Measurements from ENCODE around the gene RNF44. TPM values are rescaled to one million over a fixed set of nuclear protein-coding genes. Genes with fewer than 3 reads are reported as not detected.

RNF44 gene
- total and polyA plus RNA-seq, 2 donors (not counting 3 experiments of a cell fraction or from before 2014, with no cell fraction given), result 19.8 to 50.2 TPM

DNA sequence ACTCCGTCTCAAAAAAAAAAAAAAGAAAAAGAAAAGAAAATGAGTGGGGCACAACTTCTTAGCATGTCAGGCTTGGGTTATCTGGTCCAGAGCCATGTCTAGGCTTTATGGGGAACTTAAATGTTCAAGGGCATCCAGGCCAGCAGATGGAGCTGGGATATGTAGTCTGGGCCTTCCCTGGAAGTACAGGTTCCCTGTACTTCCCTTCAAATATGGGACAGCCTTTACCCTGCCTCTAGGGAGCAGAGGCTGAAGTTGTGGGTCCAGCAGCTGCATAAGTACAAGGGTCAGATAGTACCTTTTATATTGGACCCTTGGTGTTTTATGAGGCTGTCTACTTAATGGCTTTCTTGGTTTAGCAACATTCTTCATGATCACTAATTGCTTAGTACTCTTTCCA is 46.9 kb downstream of the RNF44 start:
- Histone ChIP-seq H3K79me2 (ENCODE audit: control insufficient read depth, insufficient read depth, low read length) (peaks cover under 1% of the 10 kb centered on the region), H3K27ac (ENCODE audit: insufficient read depth, low read depth, low read length) (no peak overlapping the region), H4K20me1 (replicated peaks; ENCODE audit: control insufficient read depth, extremely low read depth, insufficient read depth, low read length) (no peaks in the 10 kb centered on the region)

More for the DNA sequence above, 46.9 kb downstream of the RNF44 start:
- ChIA-PET CTCF (no interaction called here), POLR2A (no interaction called here)
- TF ChIP-seq JUN (IDR thresholded peaks at IDR 0.05; ENCODE audit: borderline replicate concordance, insufficient read depth, insufficient read length, low read depth) (no peak), EZH2 (IDR thresholded peaks at IDR 0.05; ENCODE audit: borderline replicate concordance, low read depth, low read length, severe bottlenecking) (no peak), GATA2 (IDR thresholded peaks at IDR 0.05; ENCODE audit: insufficient read depth, insufficient read length, low read depth, low read length) (no peak), MYC (IDR thresholded peaks at IDR 0.05; ENCODE audit: low read depth, low read length) (no peak), FOS (IDR thresholded peaks at IDR 0.05; ENCODE audit: borderline replicate concordance, insufficient read depth, low read length) (no peak), POLR2A (IDR thresholded peaks at IDR 0.05; ENCODE audit: low read depth, low read length) (no peak), POLR2AphosphoS5 (IDR thresholded peaks at IDR 0.05; ENCODE audit: insufficient read depth, low read depth, low read length) (no peak)
- TF ChIP-seq, protein P1, sequence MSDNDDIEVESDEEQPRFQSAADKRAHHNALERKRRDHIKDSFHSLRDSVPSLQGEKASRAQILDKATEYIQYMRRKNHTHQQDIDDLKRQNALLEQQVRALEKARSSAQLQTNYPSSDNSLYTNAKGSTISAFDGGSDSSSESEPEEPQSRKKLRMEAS (IDR thresholded peaks at IDR 0.05; ENCODE audit: insufficient read depth, insufficient read length), result no peak
- TF ChIP-seq, protein P2, sequence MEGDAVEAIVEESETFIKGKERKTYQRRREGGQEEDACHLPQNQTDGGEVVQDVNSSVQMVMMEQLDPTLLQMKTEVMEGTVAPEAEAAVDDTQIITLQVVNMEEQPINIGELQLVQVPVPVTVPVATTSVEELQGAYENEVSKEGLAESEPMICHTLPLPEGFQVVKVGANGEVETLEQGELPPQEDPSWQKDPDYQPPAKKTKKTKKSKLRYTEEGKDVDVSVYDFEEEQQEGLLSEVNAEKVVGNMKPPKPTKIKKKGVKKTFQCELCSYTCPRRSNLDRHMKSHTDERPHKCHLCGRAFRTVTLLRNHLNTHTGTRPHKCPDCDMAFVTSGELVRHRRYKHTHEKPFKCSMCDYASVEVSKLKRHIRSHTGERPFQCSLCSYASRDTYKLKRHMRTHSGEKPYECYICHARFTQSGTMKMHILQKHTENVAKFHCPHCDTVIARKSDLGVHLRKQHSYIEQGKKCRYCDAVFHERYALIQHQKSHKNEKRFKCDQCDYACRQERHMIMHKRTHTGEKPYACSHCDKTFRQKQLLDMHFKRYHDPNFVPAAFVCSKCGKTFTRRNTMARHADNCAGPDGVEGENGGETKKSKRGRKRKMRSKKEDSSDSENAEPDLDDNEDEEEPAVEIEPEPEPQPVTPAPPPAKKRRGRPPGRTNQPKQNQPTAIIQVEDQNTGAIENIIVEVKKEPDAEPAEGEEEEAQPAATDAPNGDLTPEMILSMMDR (IDR thresholded peaks at IDR 0.05; ENCODE audit: extremely low read depth in 1 of 2, insufficient read depth in 1 of 2, low read depth in 1 of 2, low read length in 2 of 2), result no peak
- Histone ChIP-seq H3K4me1 (ENCODE audit: control insufficient read depth, extremely low read depth, insufficient read depth, low read length) (no peaks in the 10 kb centered on the region), H2AFZ (ENCODE audit: low read depth, low read length) (no peak overlapping the region), H3K4me2 (ENCODE audit: insufficient read depth, low read length) (no peak overlapping the region), H3K9ac (replicated peaks; ENCODE audit: extremely low read depth, insufficient read depth, low read length) (no peak overlapping the region), H3K9me1 (replicated peaks; ENCODE audit: control insufficient read depth, extremely low read depth, insufficient read depth, low read length) (no peaks in the 10 kb centered on the region), H3K36me3 (ENCODE audit: control insufficient read depth in 2 of 2, extremely low read depth in 1 of 2, insufficient read depth in 2 of 2, low read length in 2 of 2) (peaks cover 22 to 33% of the 10 kb centered on the region in 2 experiments), H3K27me3 (ENCODE audit: control insufficient read depth in 2 of 2, insufficient read depth in 2 of 2, low read length in 2 of 2) (no peaks in the 10 kb centered on the region), H3K9me3 (replicated peaks; ENCODE audit: control insufficient read depth, insufficient read depth, low read length) (no peaks in the 10 kb centered on the region), H3K4me3 (replicated peaks in 1 of 3; ENCODE audit: insufficient read depth in 1 of 3, low read depth in 1 of 3, low read length in 3 of 3) (no peak overlapping the region)
- no TSS peak for BruUV-seq (replicated peaks)
- FAIRE-seq, result no peak
- no peak for DNase-seq (ENCODE audit: low read depth, low spot score)
- dilution Hi-C loops (cut with MboI; ENCODE audit: extremely low pct_ligation_motif_present, low sequenced_read_pairs), result no loop called here
- intact Hi-C loops (cut with micrococcal nuclease), result no loop called here
